ENCODE measurements around the gene FBRSL1.

FBRSL1 gene

GRCh38 chr12:132464820-132465219 is 25.1 kb upstream of the FBRSL1 start:
- H3K27me3 ChIP-seq (replicated peaks; ENCODE audit: control insufficient read depth, insufficient read depth, low read length): peaks cover 29% of the 10 kb centered on the region
- no peak for DNase-seq (ENCODE audit: low read depth)
- H3K9ac ChIP-seq (ENCODE audit: low read length): no peak overlapping the region
- H3K4me3 ChIP-seq (ENCODE audit: low read length): no peak overlapping the region
- peaks cover 13% of the 10 kb centered on the region for H3K9me3 ChIP-seq (ENCODE audit: control insufficient read depth, low read length)
- H3K4me1 ChIP-seq (ENCODE audit: control insufficient read depth, insufficient read depth, low read length): no peaks in the 10 kb centered on the region
- H3K36me3 ChIP-seq (ENCODE audit: control insufficient read depth, insufficient read depth, low read length, severe bottlenecking): no peaks in the 10 kb centered on the region

GRCh38 chr12:132465269-132466190 is 24.4 kb upstream of the FBRSL1 start:
- no peaks in the 10 kb centered on the region for H3K36me3 ChIP-seq (ENCODE audit: control insufficient read depth, insufficient read depth, low read length, severe bottlenecking)
- peaks cover 10% of the 10 kb centered on the region for H3K9me3 ChIP-seq (ENCODE audit: control insufficient read depth, low read length)
- no peak for DNase-seq (ENCODE audit: low read depth)
- H3K4me1 ChIP-seq (ENCODE audit: control insufficient read depth, insufficient read depth, low read length): no peaks in the 10 kb centered on the region
- H3K9ac ChIP-seq (ENCODE audit: low read length): no peak overlapping the region
- peaks cover 29% of the 10 kb centered on the region for H3K27me3 ChIP-seq (replicated peaks; ENCODE audit: control insufficient read depth, insufficient read depth, low read length)
- H3K4me3 ChIP-seq (ENCODE audit: low read length): no peak overlapping the region

GRCh38 chr12:132466241-132467201 is 23.4 kb upstream of the FBRSL1 start:
- Histone ChIP-seq H3K27me3 (replicated peaks; ENCODE audit: control insufficient read depth, insufficient read depth, low read length) (peaks cover 26% of the 10 kb centered on the region), H3K9ac (ENCODE audit: low read length) (no peak overlapping the region), H3K9me3 (ENCODE audit: control insufficient read depth, low read length) (peaks cover 8% of the 10 kb centered on the region), H3K4me3 (ENCODE audit: low read length) (no peak overlapping the region), H3K4me1 (ENCODE audit: control insufficient read depth, insufficient read depth, low read length) (no peaks in the 10 kb centered on the region), H3K36me3 (ENCODE audit: control insufficient read depth, insufficient read depth, low read length, severe bottlenecking) (no peaks in the 10 kb centered on the region)
- no peak for DNase-seq (ENCODE audit: low read depth)

- no peak for DNase-seq (ENCODE audit: low read depth)
- Histone ChIP-seq H3K27me3 (replicated peaks; ENCODE audit: control insufficient read depth, insufficient read depth, low read length) (peaks cover 17% of the 10 kb centered on the region), H3K9ac (ENCODE audit: low read length) (no peak overlapping the region), H3K4me1 (ENCODE audit: control insufficient read depth, insufficient read depth, low read length) (no peaks in the 10 kb centered on the region), H3K9me3 (ENCODE audit: control insufficient read depth, low read length) (peaks cover 3% of the 10 kb centered on the region), H3K4me3 (ENCODE audit: low read length) (no peak overlapping the region), H3K36me3 (ENCODE audit: control insufficient read depth, insufficient read depth, low read length, severe bottlenecking) (no peaks in the 10 kb centered on the region)
These were observed 22.4 kb upstream of the FBRSL1 start for GRCh38 chr12:132467511-132467910.

- H3K4me3 ChIP-seq (ENCODE audit: low read length): no peak overlapping the region
- DNase-seq (ENCODE audit: low read depth): no peak
- H3K4me1 ChIP-seq (ENCODE audit: control insufficient read depth, insufficient read depth, low read length): no peaks in the 10 kb centered on the region
- H3K27me3 ChIP-seq (replicated peaks; ENCODE audit: control insufficient read depth, insufficient read depth, low read length): peaks cover 15% of the 10 kb centered on the region
- no peak overlapping the region for H3K9ac ChIP-seq (ENCODE audit: low read length)
- no peaks in the 10 kb centered on the region for H3K36me3 ChIP-seq (ENCODE audit: control insufficient read depth, insufficient read depth, low read length, severe bottlenecking)
- no peaks in the 10 kb centered on the region for H3K9me3 ChIP-seq (ENCODE audit: control insufficient read depth, low read length)
These were observed 20.5 kb upstream of the FBRSL1 start for GRCh38 chr12:132469423-132469822.

GRCh38 chr12:132470397-132470796 is 19.6 kb upstream of the FBRSL1 start:
- DNase-seq (ENCODE audit: low read depth): no peak

GRCh38 chr12:132471011-132471857 is 18.7 kb upstream of the FBRSL1 start:
- no peaks in the 10 kb centered on the region for H3K4me1 ChIP-seq (ENCODE audit: control insufficient read depth, insufficient read depth, low read length)
- no peak overlapping the region for H3K4me3 ChIP-seq (ENCODE audit: low read length)
- no peak for DNase-seq (ENCODE audit: low read depth)
- no peaks in the 10 kb centered on the region for H3K9me3 ChIP-seq (ENCODE audit: control insufficient read depth, low read length)
- H3K27me3 ChIP-seq (replicated peaks; ENCODE audit: control insufficient read depth, insufficient read depth, low read length): peaks cover 6% of the 10 kb centered on the region
- H3K9ac ChIP-seq (ENCODE audit: low read length): no peak overlapping the region
- no peaks in the 10 kb centered on the region for H3K36me3 ChIP-seq (ENCODE audit: control insufficient read depth, insufficient read depth, low read length, severe bottlenecking)

More at GRCh38 chr12:132470397-132470796, 19.6 kb upstream of the FBRSL1 start:
- H3K36me3 ChIP-seq (ENCODE audit: control insufficient read depth, insufficient read depth, low read length, severe bottlenecking): no peaks in the 10 kb centered on the region
- H3K9ac ChIP-seq (ENCODE audit: low read length): no peak overlapping the region
- H3K4me1 ChIP-seq (ENCODE audit: control insufficient read depth, insufficient read depth, low read length): no peaks in the 10 kb centered on the region
- no peaks in the 10 kb centered on the region for H3K9me3 ChIP-seq (ENCODE audit: control insufficient read depth, low read length)
- peaks cover 13% of the 10 kb centered on the region for H3K27me3 ChIP-seq (replicated peaks; ENCODE audit: control insufficient read depth, insufficient read depth, low read length)
- H3K4me3 ChIP-seq (ENCODE audit: low read length): no peak overlapping the region

GRCh38 chr12:132471858-132472255 is 18.1 kb upstream of the FBRSL1 start:
- Histone ChIP-seq H3K36me3 (ENCODE audit: control insufficient read depth, insufficient read depth, low read length, severe bottlenecking) (no peaks in the 10 kb centered on the region), H3K9me3 (ENCODE audit: control insufficient read depth, low read length) (no peaks in the 10 kb centered on the region), H3K27me3 (replicated peaks; ENCODE audit: control insufficient read depth, insufficient read depth, low read length) (peaks cover 2% of the 10 kb centered on the region), H3K9ac (ENCODE audit: low read length) (no peak overlapping the region), H3K4me3 (ENCODE audit: low read length) (peak overlapping the region; percentile 27), H3K4me1 (ENCODE audit: control insufficient read depth, insufficient read depth, low read length) (no peaks in the 10 kb centered on the region)
- DNase-seq (ENCODE audit: low read depth): no peak

GRCh38 chr12:132472386-132472785 is 17.6 kb upstream of the FBRSL1 start:
- Histone ChIP-seq H3K9me3 (ENCODE audit: control insufficient read depth, low read length) (no peaks in the 10 kb centered on the region), H3K9ac (ENCODE audit: low read length) (peak overlapping the region; percentile 25), H3K36me3 (ENCODE audit: control insufficient read depth, insufficient read depth, low read length, severe bottlenecking) (no peaks in the 10 kb centered on the region), H3K4me1 (ENCODE audit: control insufficient read depth, insufficient read depth, low read length) (no peaks in the 10 kb centered on the region), H3K4me3 (ENCODE audit: low read length) (peak overlapping the region; percentile 27), H3K27me3 (replicated peaks; ENCODE audit: control insufficient read depth, insufficient read depth, low read length) (no peaks in the 10 kb centered on the region)
- DNase-seq (ENCODE audit: low read depth): no peak

- H3K4me3 ChIP-seq (ENCODE audit: low read length): peak overlapping the region; percentile 74
- H3K9ac ChIP-seq (ENCODE audit: low read length): peak overlapping the region; percentile 51
- peaks cover 2% of the 10 kb centered on the region for H3K27me3 ChIP-seq (replicated peaks; ENCODE audit: control insufficient read depth, insufficient read depth, low read length)
- H3K9me3 ChIP-seq (ENCODE audit: control insufficient read depth, low read length): no peaks in the 10 kb centered on the region
- no peak for DNase-seq (ENCODE audit: low read depth)
- H3K36me3 ChIP-seq (ENCODE audit: control insufficient read depth, insufficient read depth, low read length, severe bottlenecking): no peaks in the 10 kb centered on the region
- H3K4me1 ChIP-seq (ENCODE audit: control insufficient read depth, insufficient read depth, low read length): no peaks in the 10 kb centered on the region
These were observed 15.7 kb upstream of the FBRSL1 start for GRCh38 chr12:132474237-132474741.
